ENCODE results near the gene MORN5. TPM values are rescaled to one million over a fixed set of nuclear protein-coding genes. Genes with fewer than 3 reads are reported as not detected.

Gene MORN5
- polyA plus RNA-seq, 1 donor from 2014 or later: not detected

DNA sequence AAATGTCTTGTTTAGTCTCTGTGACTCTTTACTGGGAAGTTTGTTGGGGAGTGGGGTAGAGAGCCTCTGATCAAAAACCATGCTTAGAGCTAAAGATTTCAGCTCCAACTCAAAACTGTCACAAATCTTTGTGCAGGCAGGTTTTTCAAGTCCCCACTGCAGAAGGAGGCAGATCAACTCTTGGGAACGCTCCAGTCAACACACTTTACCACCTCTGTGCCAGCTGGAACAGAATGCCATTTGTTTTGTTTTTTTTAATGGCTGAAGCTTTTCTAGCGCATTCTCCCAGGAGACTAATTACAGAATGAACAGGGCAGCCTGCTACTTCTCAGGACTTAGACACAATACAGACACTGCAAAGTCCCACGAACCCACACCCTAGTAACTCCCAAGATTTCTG lies 87.0 kb downstream of the MORN5 start:
- no peak overlapping the region for H3K4me2 ChIP-seq (ENCODE audit: low read length)
- no peaks in the 10 kb centered on the region for H4K20me1 ChIP-seq (ENCODE audit: insufficient read depth)
- no peaks in the 10 kb centered on the region for H3K79me2 ChIP-seq (replicated peaks; ENCODE audit: insufficient read depth, low read length)
- H3K36me3 ChIP-seq (ENCODE audit: insufficient read depth, low read length): peaks cover 3% of the 10 kb centered on the region
- no peak overlapping the region for H3K9ac ChIP-seq (ENCODE audit: low read length)
- no peaks in the 10 kb centered on the region for H3K9me3 ChIP-seq (ENCODE audit: low read length)
- TF ChIP-seq EP300 (conservative IDR thresholded peaks at IDR 0.05; ENCODE audit: poor library complexity, severe bottlenecking): no peak
- no peak for TF ChIP-seq SMC3 (conservative IDR thresholded peaks at IDR 0.05; ENCODE audit: poor library complexity)
- TF ChIP-seq EZH2 (IDR thresholded peaks at IDR 0.05; ENCODE audit: borderline replicate concordance, insufficient read depth, low read length, poor library complexity, severe bottlenecking): no peak
- TF ChIP-seq, protein P1, sequence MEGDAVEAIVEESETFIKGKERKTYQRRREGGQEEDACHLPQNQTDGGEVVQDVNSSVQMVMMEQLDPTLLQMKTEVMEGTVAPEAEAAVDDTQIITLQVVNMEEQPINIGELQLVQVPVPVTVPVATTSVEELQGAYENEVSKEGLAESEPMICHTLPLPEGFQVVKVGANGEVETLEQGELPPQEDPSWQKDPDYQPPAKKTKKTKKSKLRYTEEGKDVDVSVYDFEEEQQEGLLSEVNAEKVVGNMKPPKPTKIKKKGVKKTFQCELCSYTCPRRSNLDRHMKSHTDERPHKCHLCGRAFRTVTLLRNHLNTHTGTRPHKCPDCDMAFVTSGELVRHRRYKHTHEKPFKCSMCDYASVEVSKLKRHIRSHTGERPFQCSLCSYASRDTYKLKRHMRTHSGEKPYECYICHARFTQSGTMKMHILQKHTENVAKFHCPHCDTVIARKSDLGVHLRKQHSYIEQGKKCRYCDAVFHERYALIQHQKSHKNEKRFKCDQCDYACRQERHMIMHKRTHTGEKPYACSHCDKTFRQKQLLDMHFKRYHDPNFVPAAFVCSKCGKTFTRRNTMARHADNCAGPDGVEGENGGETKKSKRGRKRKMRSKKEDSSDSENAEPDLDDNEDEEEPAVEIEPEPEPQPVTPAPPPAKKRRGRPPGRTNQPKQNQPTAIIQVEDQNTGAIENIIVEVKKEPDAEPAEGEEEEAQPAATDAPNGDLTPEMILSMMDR (IDR thresholded peaks at IDR 0.05; ENCODE audit: poor library complexity, severe bottlenecking): no peak
- no peak for TF ChIP-seq POLR2AphosphoS5 (IDR thresholded peaks at IDR 0.05)
- TF ChIP-seq MXI1 (conservative IDR thresholded peaks at IDR 0.05; ENCODE audit: poor library complexity, severe bottlenecking): no peak
- TF ChIP-seq TAF1 (IDR thresholded peaks at IDR 0.05; ENCODE audit: low read depth): no peak
- TF ChIP-seq, protein P2, sequence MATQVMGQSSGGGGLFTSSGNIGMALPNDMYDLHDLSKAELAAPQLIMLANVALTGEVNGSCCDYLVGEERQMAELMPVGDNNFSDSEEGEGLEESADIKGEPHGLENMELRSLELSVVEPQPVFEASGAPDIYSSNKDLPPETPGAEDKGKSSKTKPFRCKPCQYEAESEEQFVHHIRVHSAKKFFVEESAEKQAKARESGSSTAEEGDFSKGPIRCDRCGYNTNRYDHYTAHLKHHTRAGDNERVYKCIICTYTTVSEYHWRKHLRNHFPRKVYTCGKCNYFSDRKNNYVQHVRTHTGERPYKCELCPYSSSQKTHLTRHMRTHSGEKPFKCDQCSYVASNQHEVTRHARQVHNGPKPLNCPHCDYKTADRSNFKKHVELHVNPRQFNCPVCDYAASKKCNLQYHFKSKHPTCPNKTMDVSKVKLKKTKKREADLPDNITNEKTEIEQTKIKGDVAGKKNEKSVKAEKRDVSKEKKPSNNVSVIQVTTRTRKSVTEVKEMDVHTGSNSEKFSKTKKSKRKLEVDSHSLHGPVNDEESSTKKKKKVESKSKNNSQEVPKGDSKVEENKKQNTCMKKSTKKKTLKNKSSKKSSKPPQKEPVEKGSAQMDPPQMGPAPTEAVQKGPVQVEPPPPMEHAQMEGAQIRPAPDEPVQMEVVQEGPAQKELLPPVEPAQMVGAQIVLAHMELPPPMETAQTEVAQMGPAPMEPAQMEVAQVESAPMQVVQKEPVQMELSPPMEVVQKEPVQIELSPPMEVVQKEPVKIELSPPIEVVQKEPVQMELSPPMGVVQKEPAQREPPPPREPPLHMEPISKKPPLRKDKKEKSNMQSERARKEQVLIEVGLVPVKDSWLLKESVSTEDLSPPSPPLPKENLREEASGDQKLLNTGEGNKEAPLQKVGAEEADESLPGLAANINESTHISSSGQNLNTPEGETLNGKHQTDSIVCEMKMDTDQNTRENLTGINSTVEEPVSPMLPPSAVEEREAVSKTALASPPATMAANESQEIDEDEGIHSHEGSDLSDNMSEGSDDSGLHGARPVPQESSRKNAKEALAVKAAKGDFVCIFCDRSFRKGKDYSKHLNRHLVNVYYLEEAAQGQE (IDR thresholded peaks at IDR 0.05; ENCODE audit: borderline replicate concordance): no peak
- no peak for TF ChIP-seq RAD21 (conservative IDR thresholded peaks at IDR 0.05)
- H3K27ac ChIP-seq (ENCODE audit: low read length): no peak overlapping the region
- H3K27me3 ChIP-seq (ENCODE audit: insufficient read depth, low read depth, low read length): no peaks in the 10 kb centered on the region
- no peak overlapping the region for H2AFZ ChIP-seq (ENCODE audit: low read depth, low read length)
- H3K9me2 ChIP-seq (ENCODE audit: insufficient read depth, low read length): no peaks in the 10 kb centered on the region
- H3F3A ChIP-seq (ENCODE audit: insufficient read depth, low read length, poor library complexity, severe bottlenecking): no peaks in the 10 kb centered on the region
- H3K4me3 ChIP-seq (ENCODE audit: low read length): no peak overlapping the region

DNA sequence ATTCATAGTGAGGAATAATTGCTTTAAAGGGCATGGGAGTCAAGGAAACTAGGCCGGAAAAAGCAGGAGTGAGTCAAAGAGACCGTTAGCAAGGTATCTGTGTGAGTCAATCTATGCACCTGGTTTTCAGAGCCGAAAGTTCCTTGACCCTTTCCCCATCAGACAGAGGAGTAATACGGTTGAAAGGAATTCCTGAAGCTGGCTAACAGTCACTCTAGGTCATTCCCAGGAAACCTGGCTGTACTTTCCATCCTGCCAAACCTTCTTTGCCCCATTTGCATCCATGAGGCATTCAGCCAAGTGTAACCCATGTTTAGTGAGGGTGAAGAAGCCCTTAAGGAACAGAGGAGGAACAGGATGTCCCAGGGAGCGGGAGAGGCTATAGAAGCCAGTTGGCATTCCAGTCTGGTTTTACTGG lies 88.7 kb downstream of the MORN5 start:
- H3K9ac ChIP-seq (ENCODE audit: low read length): no peak overlapping the region
- H4K20me1 ChIP-seq (ENCODE audit: insufficient read depth): no peaks in the 10 kb centered on the region
- H3K36me3 ChIP-seq (ENCODE audit: insufficient read depth, low read length): peaks cover 3% of the 10 kb centered on the region
- no peak overlapping the region for H3K4me2 ChIP-seq (ENCODE audit: low read length)
- no peak overlapping the region for H3K27ac ChIP-seq (ENCODE audit: low read length)
- H2AFZ ChIP-seq (ENCODE audit: low read depth, low read length): no peak overlapping the region
- no peaks in the 10 kb centered on the region for H3F3A ChIP-seq (ENCODE audit: insufficient read depth, low read length, poor library complexity, severe bottlenecking)
- no peaks in the 10 kb centered on the region for H3K9me2 ChIP-seq (ENCODE audit: insufficient read depth, low read length)
- H3K27me3 ChIP-seq (ENCODE audit: insufficient read depth, low read depth, low read length): no peaks in the 10 kb centered on the region
- peaks cover 4% of the 10 kb centered on the region for H3K79me2 ChIP-seq (replicated peaks; ENCODE audit: insufficient read depth, low read length)
- TF ChIP-seq SMC3 (conservative IDR thresholded peaks at IDR 0.05; ENCODE audit: poor library complexity): no peak
- no peaks in the 10 kb centered on the region for H3K9me3 ChIP-seq (ENCODE audit: low read length)
- no peak overlapping the region for H3K4me3 ChIP-seq (ENCODE audit: low read length)

Small RNAs within 50 kb of the gene (small RNA-seq; reads per million reads assigned to genes)
- 0 reads per million in 3 experiments for gene MIR4478

Other genes starting within 250 kb of the MORN5 start
- gene TTLL11, start 66.6 kb upstream of the MORN5 start, polyA plus RNA-seq: 8.0 and 8.4 TPM in 2 replicates
- gene NDUFA8, start 129 bp upstream of the MORN5 start, polyA plus RNA-seq: 65.0 and 73.1 TPM in 2 replicates
- 0.14 and 0.26 TPM in 2 replicates for gene LHX6, start 69.0 kb downstream of the MORN5 start, polyA plus RNA-seq
- 40.8 and 48.8 TPM in 2 replicates for gene RBM18, start 104.9 kb downstream of the MORN5 start, polyA plus RNA-seq
- gene MRRF, start 105.0 kb downstream of the MORN5 start, polyA plus RNA-seq: 40.7 and 46.9 TPM in 2 replicates
- 0.17 TPM in 1 of 2 replicates, not detected in the other for gene PTGS1, start 211.1 kb downstream of the MORN5 start, polyA plus RNA-seq

All from neural cell (in vitro differentiated cells).